ENCODE measurements around the gene C19orf85.

GRCh38 chr19:55442372-55442961 lies 22.1 kb downstream of the C19orf85 start:
- TF ChIP-seq, protein P1, sequence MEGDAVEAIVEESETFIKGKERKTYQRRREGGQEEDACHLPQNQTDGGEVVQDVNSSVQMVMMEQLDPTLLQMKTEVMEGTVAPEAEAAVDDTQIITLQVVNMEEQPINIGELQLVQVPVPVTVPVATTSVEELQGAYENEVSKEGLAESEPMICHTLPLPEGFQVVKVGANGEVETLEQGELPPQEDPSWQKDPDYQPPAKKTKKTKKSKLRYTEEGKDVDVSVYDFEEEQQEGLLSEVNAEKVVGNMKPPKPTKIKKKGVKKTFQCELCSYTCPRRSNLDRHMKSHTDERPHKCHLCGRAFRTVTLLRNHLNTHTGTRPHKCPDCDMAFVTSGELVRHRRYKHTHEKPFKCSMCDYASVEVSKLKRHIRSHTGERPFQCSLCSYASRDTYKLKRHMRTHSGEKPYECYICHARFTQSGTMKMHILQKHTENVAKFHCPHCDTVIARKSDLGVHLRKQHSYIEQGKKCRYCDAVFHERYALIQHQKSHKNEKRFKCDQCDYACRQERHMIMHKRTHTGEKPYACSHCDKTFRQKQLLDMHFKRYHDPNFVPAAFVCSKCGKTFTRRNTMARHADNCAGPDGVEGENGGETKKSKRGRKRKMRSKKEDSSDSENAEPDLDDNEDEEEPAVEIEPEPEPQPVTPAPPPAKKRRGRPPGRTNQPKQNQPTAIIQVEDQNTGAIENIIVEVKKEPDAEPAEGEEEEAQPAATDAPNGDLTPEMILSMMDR (IDR thresholded peaks at IDR 0.05): no peak
- TF ChIP-seq MYC (IDR thresholded peaks at IDR 0.05; ENCODE audit: borderline replicate concordance, low read length) (no peak), TP53 (CRISPR knock-in tag; IDR thresholded peaks at IDR 0.05) (no peak), MAFK (IDR thresholded peaks at IDR 0.05; ENCODE audit: partially characterized antibody) (no peak), MAX (IDR thresholded peaks at IDR 0.05) (no peak)
